Natural killer cell treated with Interleukin-12 subunit alpha and Interleukin-12 subunit beta and Interleukin-15 and Interleukin-18, amount 100 ng/mL, for 72 hours (primary cell): Measurements from ENCODE around the gene MYPOP. TPM values are rescaled to one million over a fixed set of nuclear protein-coding genes. Genes with fewer than 3 reads are reported as not detected.
A peak's percentile ranks its signal among the peaks of the same experiment; 100 is the strongest.
"Not testable (repeated sequence)": the region's sequence is repeated elsewhere in the genome, so short reads cannot be mapped to it uniquely, and the experiment has no call there.

Experiments used
- ATAC-seq, 2 donors: fragments of 150-1000 bp; cut with Tn5 transposase in 1 of 2; sonication (Bioruptor Pico), chemical (Tn5 transposase) in 1 of 2; 2 replicates each; pipeline ENCODE4 v1.10.0; 2021
- DNase-seq: peaks from one replicate; pipeline ENCODE4 v3.0.0; 2022; ENCODE audit warnings: low spot score
- H3K27ac Mint-ChIP-seq, 2 donors: 1 replicate in 1 of 2; 2 replicates in 1 of 2; pipeline ENCODE4 v1.8.0; 2022; ENCODE audit warnings: mixed read lengths in 2 of 2, mild to moderate bottlenecking in 1 of 2, moderate library complexity in 1 of 2
- H3K27me3 Mint-ChIP-seq, 2 donors: 1 replicate in 1 of 2; 2 replicates in 1 of 2; pipeline ENCODE4 v1.8.0; 2022; ENCODE audit warnings: mixed read lengths in 2 of 2
- H3K36me3 Mint-ChIP-seq: one replicate; pipeline ENCODE4 v1.8.0; 2022; ENCODE audit warnings: mixed read lengths
- H3K4me1 Mint-ChIP-seq, 2 donors: 1 replicate in 1 of 2; 2 replicates in 1 of 2; pipeline ENCODE4 v1.8.0; 2022; ENCODE audit warnings: low read depth in 2 of 2, mixed read lengths in 2 of 2, mild to moderate bottlenecking in 1 of 2
- H3K4me3 Mint-ChIP-seq: one replicate; pipeline ENCODE4 v1.8.0; 2022; ENCODE audit warnings: mixed read lengths
- H3K9me3 Mint-ChIP-seq: 2 replicates; pipeline ENCODE4 v1.8.0; 2022; ENCODE audit warnings: mixed read lengths
- total RNA-seq, 2 donors: library from RNA; stranded (reverse); gene quantifications; one replicate each; pipeline ENCODE4 v1.2.3, GENCODE V29; 2022

MYPOP gene
- total RNA-seq, 2 donors from 2014 or later: 10.6 to 14.9 TPM

- Mint-ChIP-seq H3K4me3 (peak overlapping the region; percentile 34), H3K4me1 (peaks cover 16 to 24% of the 10 kb centered on the region in 2 donors), H3K27me3 (no peaks in the 10 kb centered on the region), H3K36me3 (peaks cover 16% of the 10 kb centered on the region), H3K9me3 (no peaks in the 10 kb centered on the region), H3K27ac (no peak overlapping the region)
- DNase-seq: no peak
- no peak for ATAC-seq
Measured at GRCh38 chr19:45899919-45900589, 2.4 kb downstream of the MYPOP start.

- DNase-seq: no peak
- no peaks in the 10 kb centered on the region for H3K9me3 Mint-ChIP-seq
- H3K4me3 Mint-ChIP-seq: peak overlapping the region; percentile 25
- H3K27me3 Mint-ChIP-seq: no peaks in the 10 kb centered on the region
- no peak overlapping the region for H3K27ac Mint-ChIP-seq
- peaks cover 16 to 25% of the 10 kb centered on the region in 2 donors for H3K4me1 Mint-ChIP-seq
- no peak for ATAC-seq
- H3K36me3 Mint-ChIP-seq: peaks cover 17% of the 10 kb centered on the region
Measured at GRCh38 chr19:45899253-45899652, 3.2 kb downstream of the MYPOP start.

GRCh38 chr19:45897261-45897812, 5.1 kb downstream of the MYPOP start:
- no peak for DNase-seq

GRCh38 chr19:45895983-45896599, 6.3 kb downstream of the MYPOP start:
- Mint-ChIP-seq H3K4me1 (peaks cover 10 to 23% of the 10 kb centered on the region in 2 donors), H3K36me3 (peaks cover 17% of the 10 kb centered on the region)
- not testable (repeated sequence) for H3K27ac Mint-ChIP-seq, H3K27me3 Mint-ChIP-seq, ATAC-seq, H3K4me3 Mint-ChIP-seq, H3K9me3 Mint-ChIP-seq, DNase-seq

More at GRCh38 chr19:45897261-45897812, 5.1 kb downstream of the MYPOP start:
- H3K9me3 Mint-ChIP-seq: no peaks in the 10 kb centered on the region
- no peaks in the 10 kb centered on the region for H3K27me3 Mint-ChIP-seq
- peaks cover 16 to 28% of the 10 kb centered on the region in 2 donors for H3K4me1 Mint-ChIP-seq
- no peak overlapping the region for H3K27ac Mint-ChIP-seq
- no peak overlapping the region for H3K4me3 Mint-ChIP-seq
- H3K36me3 Mint-ChIP-seq: peaks cover 17% of the 10 kb centered on the region
- no peak for ATAC-seq

GRCh38 chr19:45895519-45895972, 6.9 kb downstream of the MYPOP start:
- DNase-seq (no peak), ATAC-seq (no peak)
- Mint-ChIP-seq H3K36me3 (peaks cover 17% of the 10 kb centered on the region), H3K27me3 (no peaks in the 10 kb centered on the region), H3K9me3 (no peaks in the 10 kb centered on the region), H3K4me3 (no peak overlapping the region), H3K27ac (no peak overlapping the region), H3K4me1 (peaks cover 7 to 19% of the 10 kb centered on the region in 2 donors)

GRCh38 chr19:45890877-45891276, 11.5 kb downstream of the MYPOP start:
- Mint-ChIP-seq H3K27me3 (no peaks in the 10 kb centered on the region), H3K4me3 (no peak overlapping the region), H3K36me3 (peaks cover 7% of the 10 kb centered on the region), H3K27ac (no peak overlapping the region), H3K4me1 (peaks cover 10 to 21% of the 10 kb centered on the region in 2 donors), H3K9me3 (no peaks in the 10 kb centered on the region)
- DNase-seq: no peak
- no peak for ATAC-seq

- Mint-ChIP-seq H3K4me1 (peaks cover 10 to 18% of the 10 kb centered on the region in 2 donors), H3K27me3 (no peaks in the 10 kb centered on the region), H3K27ac (no peak overlapping the region), H3K4me3 (no peak overlapping the region), H3K9me3 (no peaks in the 10 kb centered on the region), H3K36me3 (no peaks in the 10 kb centered on the region)
- DNase-seq (no peak), ATAC-seq (no peak)
Measured at GRCh38 chr19:45889210-45889885, 13.1 kb downstream of the MYPOP start.

- peak overlapping the region; percentile 99 for H3K4me3 Mint-ChIP-seq
- H3K36me3 Mint-ChIP-seq: no peaks in the 10 kb centered on the region
- peaks cover 16 to 19% of the 10 kb centered on the region in 2 donors for H3K4me1 Mint-ChIP-seq
- H3K27me3 Mint-ChIP-seq: no peaks in the 10 kb centered on the region
- H3K27ac Mint-ChIP-seq: peak overlapping the region; percentile 93 to 97
- DNase-seq (no peak), ATAC-seq (no peak)
- H3K9me3 Mint-ChIP-seq: no peaks in the 10 kb centered on the region
Measured at GRCh38 chr19:45887200-45887710, 15.2 kb downstream of the MYPOP start.

- Mint-ChIP-seq H3K27me3 (peaks cover 0 to 2% of the 10 kb centered on the region in 2 donors), H3K9me3 (no peaks in the 10 kb centered on the region), H3K36me3 (no peaks in the 10 kb centered on the region), H3K4me3 (peak overlapping the region; percentile 99), H3K27ac (peak overlapping the region; percentile 93 to 97), H3K4me1 (peaks cover 18 to 22% of the 10 kb centered on the region in 2 donors)
- peak; percentile 93 for DNase-seq
- ATAC-seq: peak; percentile 84 to 89
Measured at GRCh38 chr19:45886427-45887199, 15.8 kb downstream of the MYPOP start.

GRCh38 chr19:45885556-45886426, 16.6 kb downstream of the MYPOP start, which contains the start of gene IRF2BP1:
TSS of gene IRF2BP1 (minus strand) at chr19:45886141. CDS start at chr19:45885774, 367 bp downstream.
- Mint-ChIP-seq H3K27me3 (peaks cover 0 to 4% of the 10 kb centered on the region in 2 donors), H3K9me3 (no peaks in the 10 kb centered on the region), H3K4me3 (peak within 1 kb of the TSS; percentile 99), H3K4me1 (peaks cover 23 to 25% of the 10 kb centered on the region in 2 donors), H3K36me3 (no peaks in the 10 kb centered on the region), H3K27ac (peak within 1 kb of the TSS; percentile 93 to 97)
- peak; percentile 85 to 88 for ATAC-seq
- DNase-seq: peak; percentile 93

- DNase-seq (no peak), ATAC-seq (peak in 1 of 2 donors; percentile 3)
- Mint-ChIP-seq H3K27ac (no peak overlapping the region), H3K36me3 (no peaks in the 10 kb centered on the region), H3K4me3 (peak overlapping the region; percentile 47), H3K9me3 (no peaks in the 10 kb centered on the region), H3K27me3 (peaks cover 0 to 4% of the 10 kb centered on the region in 2 donors), H3K4me1 (peaks cover 23 to 25% of the 10 kb centered on the region in 2 donors)
Measured at GRCh38 chr19:45884682-45885555, 17.5 kb downstream of the MYPOP start.
